Esophagus mucosa (tissue), 1 donor: ENCODE measurements around the gene SMAD4. TPM values are rescaled to one million over a fixed set of nuclear protein-coding genes. Genes with fewer than 3 reads are reported as not detected.
"Not testable (repeated sequence)": the region's sequence is repeated elsewhere in the genome, so short reads cannot be mapped to it uniquely, and the experiment has no call there.

Source experiments
- ATAC-seq: fragments of 200-7000 bp; cut with Tn5 transposase; one replicate; pipeline ENCODE4 v1.9.1; 2020
- total RNA-seq: library from RNA; stranded (reverse); gene quantifications from one replicate; pipeline ENCODE4 v1.2.4, GENCODE V29; 2023
- donor health status: DM: yes; HTN: yes; CAD: no.

The SMAD4 gene
- total RNA-seq, 1 donor from 2014 or later, result 38.9 TPM

GRCh38 chr18:51111633-51112355, 81.8 kb downstream of the SMAD4 start:
- ATAC-seq, result not testable (repeated sequence)

GRCh38 chr18:51116996-51117395, 87.0 kb downstream of the SMAD4 start:
- not testable (repeated sequence) for ATAC-seq

DNA sequence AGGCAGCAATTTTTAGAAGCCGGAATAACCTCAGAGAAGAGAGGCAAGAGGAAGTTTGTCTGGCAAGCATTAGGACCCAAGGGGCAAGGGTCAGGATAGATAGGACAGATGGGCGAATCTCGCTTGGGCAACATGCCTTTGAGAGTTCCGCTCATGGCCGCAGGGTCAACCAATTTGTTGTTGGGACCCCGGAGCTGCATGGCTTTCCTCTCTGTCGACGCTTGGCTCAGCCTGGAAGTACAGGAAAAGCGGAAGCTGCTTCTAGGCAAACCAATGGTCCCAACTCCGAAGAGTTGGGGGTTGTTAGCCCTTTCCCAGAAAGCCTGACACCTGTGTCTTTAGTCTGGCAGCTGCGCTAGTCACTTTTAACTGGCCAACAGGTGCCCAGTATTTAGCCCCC, 89.5 kb downstream of the SMAD4 start:
- ATAC-seq, result not testable (repeated sequence)

- ATAC-seq, result not testable (repeated sequence)
These were observed 90.0 kb downstream of the SMAD4 start for GRCh38 chr18:51119976-51120375.

GRCh38 chr18:51120809-51121596, 91.0 kb downstream of the SMAD4 start:
- ATAC-seq, result no peak

DNA sequence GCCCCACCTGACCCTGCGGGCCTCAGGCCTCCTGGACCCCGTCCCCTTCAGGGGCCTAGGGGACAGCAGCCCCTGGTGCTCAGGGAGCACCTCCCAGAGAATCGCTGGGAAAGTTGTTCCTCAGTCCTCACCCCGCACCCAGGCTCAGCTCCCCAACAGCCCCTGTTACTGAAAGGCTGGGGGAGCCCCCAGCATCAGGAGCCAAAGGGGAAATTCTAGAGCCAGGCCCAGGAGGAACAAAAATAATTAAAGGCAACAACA, 91.5 kb downstream of the SMAD4 start:
- ATAC-seq, result no peak

GRCh38 chr18:51122266-51123045, 92.4 kb downstream of the SMAD4 start:
- ATAC-seq, result no peak

- no peak for ATAC-seq
These were observed 93.0 kb downstream of the SMAD4 start for GRCh38 chr18:51123046-51123395.

- no peak for ATAC-seq
These were observed 93.5 kb downstream of the SMAD4 start for GRCh38 chr18:51123481-51123880.

DNA sequence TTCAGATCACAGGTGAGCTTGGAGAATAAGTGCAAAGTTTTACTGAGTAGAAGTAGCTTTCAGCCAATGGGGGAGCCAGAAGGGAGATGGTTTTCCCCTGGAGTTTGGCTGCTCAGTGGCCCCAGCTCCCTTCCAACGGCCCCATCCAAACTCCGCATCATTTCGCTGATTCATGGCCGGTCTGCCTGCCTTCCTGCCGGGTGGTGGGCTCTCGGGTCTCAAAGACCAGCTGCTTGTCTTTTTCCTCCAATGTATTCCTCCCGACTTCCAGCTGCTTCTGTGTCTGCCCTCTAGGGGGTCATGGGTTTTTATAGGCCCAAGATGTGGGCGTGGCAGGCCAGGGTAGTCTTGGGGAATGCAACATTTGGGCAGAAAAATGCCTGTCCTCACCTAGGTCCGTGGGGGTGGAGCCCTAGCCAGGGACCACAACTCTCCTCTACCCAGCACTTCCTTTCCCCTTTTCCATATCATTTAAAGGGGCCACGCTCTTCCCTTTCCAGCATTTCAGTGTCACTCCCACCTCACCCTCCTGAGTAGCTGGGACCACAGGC, 94.0 kb downstream of the SMAD4 start:
- ATAC-seq, result no peak

DNA sequence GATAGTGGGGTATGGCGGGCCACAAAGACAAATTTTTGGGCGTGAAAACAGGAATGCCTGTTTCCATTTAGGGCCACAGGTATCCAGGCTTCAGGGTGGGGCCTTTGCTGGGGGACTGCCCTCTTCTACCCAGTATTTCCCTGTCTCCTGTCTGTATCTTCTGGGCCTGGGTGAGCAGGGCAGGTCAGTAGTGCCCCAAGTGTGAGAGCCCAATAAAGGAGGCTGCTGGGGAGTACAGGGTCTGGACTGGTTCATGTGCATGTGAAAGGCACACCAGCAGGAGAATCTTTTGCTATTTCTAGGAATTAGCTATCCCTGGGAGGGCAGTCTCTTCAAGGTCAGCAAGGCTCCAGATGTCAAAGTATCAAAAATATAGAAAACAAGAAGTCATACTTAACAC, 96.0 kb downstream of the SMAD4 start:
- ATAC-seq, result no peak

GRCh38 chr18:51127664-51128063, 97.7 kb downstream of the SMAD4 start:
- ATAC-seq, result no peak

- no peak for ATAC-seq
These were observed 98.5 kb downstream of the SMAD4 start for GRCh38 chr18:51128533-51128932.

DNA sequence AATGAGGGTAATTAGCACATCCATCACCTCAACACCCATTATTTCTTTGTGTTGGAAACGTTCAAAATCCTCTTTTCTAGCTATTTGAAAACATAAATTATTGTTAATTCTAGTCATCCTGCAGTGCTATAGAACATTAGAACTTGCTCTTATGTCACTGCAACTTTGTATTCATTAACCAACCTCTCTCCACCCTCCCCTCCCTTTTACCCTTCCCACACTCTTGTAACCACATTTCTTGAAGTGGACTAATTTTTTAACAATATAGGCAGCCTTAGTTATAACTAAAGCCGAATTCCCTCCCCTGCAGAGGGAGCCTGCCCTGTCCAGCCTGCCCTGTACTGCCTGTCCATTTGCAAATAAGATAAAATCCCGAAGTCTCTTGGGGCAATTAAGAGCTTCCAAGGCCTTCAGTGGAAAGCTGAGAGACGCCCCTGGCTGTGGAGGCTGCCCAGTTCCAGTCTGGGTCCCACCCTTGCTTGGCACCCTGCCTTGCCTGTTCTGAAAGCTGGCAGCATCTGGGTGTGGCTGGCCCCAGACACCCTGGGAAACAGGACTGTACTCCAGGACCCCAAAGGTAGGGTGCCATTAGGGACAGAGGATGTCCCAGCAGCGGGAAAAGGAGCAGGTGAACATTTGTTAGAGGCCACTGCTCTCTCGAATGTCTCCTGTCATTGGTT, 102.4 kb downstream of the SMAD4 start:
- ATAC-seq, result no peak

DNA sequence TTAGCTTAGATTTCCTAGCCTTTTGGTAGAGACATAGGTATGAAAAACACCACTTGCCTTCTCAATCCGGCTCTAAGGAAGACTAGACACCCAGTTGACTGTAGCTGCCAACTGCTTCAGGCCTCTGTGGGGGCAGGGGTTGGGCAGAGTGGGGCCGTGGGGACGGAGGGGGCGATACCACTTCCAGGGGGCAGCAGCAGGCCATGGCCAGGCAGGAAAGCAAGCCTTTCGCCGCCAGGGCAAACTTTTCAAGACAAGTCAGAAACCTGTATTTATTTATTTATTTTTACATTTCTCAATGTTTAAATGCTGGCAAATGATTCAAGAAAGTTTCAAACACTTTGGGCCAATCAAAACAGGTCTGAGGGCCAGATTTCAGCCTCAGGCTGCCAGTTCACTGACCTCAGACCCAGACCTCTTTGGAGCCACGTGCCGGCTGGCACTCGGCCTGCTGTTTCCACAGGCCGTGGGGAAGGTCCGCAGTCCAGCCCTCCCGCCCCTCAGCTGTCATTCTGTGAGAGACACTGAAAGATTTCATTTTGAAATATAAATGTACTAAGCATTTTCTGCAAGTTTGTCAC, 103.7 kb downstream of the SMAD4 start:
- no peak for ATAC-seq

Other genes starting within 250 kb of the SMAD4 start
- not detected for gene MRO, start 210.2 kb upstream of the SMAD4 start, total RNA-seq
- 16.7 TPM for gene ME2, start 151.1 kb upstream of the SMAD4 start, total RNA-seq
- gene ELAC1, start 62.2 kb upstream of the SMAD4 start, total RNA-seq, result 5.5 TPM
- 19.4 TPM for gene MEX3C, start 167.5 kb downstream of the SMAD4 start, total RNA-seq